ENCODE measurements around the gene CAMKK2.
"Not testable (repeated sequence)": the region's sequence is repeated elsewhere in the genome, so short reads cannot be mapped to it uniquely, and the experiment has no call there.

Gene CAMKK2

DNA sequence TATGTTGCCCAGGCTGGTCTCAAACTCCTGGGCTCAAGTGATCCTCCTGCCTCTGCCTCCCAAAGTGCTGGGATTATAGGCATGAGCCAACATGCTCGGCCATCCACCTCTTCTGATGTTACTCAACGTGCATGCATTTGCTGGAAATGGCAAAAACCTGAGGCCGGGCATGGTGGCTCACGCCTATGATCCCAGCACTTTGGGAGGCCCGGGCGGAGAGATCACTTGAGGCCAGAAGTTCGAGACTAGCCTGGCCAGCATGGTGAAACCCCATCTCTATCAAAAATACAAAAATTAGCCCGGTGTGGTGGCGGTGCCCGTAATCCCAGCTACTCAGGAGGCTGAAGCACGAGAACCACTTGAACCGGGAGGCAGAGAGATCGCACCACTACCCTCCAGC lies 1.9 kb upstream of the CAMKK2 start:
- DNase-seq (ENCODE audit: low read depth in 2 of 2), result not testable (repeated sequence)

GRCh38 chr12:121297435-121297991 lies 1.0 kb upstream of the CAMKK2 start:
- peak; percentile 28 to 51 for DNase-seq (ENCODE audit: low read depth in 2 of 2)

DNA sequence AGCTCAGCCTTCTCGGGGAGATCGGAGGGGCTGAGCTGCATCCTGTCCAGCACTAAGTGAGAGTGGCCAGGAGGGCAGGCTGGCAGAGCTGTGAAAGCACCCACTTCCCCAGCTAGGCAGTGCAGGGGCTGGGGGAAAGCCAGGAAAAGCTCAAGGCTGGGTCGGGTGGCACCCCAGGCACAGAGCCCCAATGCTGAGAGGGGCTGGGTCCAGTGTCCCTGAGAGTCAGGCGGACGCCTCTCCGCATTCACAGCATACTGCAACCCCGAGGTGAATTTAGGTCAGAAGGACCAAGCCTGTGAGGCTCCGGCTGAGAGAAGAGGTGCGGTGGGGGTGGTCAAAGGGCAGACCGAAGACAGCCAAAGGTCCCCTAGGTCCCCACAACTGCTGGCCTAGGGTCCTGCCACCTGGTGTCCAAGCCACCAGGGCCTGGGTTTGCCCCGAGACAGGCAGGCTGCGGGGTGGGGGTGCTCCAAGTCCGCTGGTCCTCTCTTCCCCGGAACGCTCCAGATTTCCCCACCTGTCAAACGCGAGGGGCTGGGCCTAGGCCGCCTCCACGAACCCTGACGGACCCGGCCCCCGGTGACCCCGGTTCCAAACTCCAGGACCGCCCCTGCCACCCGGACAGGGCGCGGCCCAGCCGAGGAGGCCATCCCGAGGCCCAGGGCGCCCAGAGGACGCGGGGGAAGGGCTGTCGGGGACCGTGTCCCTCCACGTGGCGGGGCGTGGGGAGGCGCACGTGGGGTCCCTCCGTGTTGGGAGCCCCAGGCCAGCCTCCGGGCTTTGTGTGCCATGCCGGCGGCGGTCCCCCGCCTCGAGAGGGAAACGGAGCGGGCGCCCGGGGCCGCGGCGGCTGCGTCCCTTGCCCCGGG lies 527 bp downstream of the CAMKK2 start:
- DNase-seq (ENCODE audit: low read depth in 2 of 2), result peak in 1 of 2 donors; percentile 16

- no peak for DNase-seq (ENCODE audit: low read depth in 2 of 2)
Observed at GRCh38 chr12:121295116-121295745, 1.3 kb downstream of the CAMKK2 start.

- no peak for DNase-seq (ENCODE audit: low read depth in 2 of 2)
Observed at GRCh38 chr12:121294151-121294889, 2.2 kb downstream of the CAMKK2 start.

DNA sequence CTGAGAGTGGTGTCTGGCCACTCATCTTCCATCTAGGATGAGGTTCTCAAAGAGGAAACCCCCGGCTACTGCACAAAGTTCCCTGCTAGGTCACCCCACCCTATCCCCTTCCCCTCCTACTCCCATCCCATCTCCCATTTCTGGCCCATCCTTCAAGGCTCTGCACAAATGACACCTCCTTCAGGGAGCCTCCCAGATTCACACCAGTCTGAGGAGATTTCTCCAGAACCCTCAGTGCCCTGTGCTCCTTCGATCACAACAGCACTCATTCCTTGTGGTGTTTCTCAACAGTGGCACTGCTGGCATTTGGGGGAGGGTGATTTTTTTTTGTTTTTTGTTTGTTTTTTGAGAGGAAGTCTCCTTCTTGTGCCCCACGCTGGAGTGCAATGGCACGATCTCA lies 2.9 kb downstream of the CAMKK2 start:
- DNase-seq (ENCODE audit: low read depth in 2 of 2), result no peak

- DNase-seq (ENCODE audit: low read depth in 2 of 2), result no peak
Observed at GRCh38 chr12:121290410-121290809, 6.1 kb downstream of the CAMKK2 start.

GRCh38 chr12:121289962-121290361 lies 6.5 kb downstream of the CAMKK2 start:
- no peak for DNase-seq (ENCODE audit: low read depth in 2 of 2)

DNA sequence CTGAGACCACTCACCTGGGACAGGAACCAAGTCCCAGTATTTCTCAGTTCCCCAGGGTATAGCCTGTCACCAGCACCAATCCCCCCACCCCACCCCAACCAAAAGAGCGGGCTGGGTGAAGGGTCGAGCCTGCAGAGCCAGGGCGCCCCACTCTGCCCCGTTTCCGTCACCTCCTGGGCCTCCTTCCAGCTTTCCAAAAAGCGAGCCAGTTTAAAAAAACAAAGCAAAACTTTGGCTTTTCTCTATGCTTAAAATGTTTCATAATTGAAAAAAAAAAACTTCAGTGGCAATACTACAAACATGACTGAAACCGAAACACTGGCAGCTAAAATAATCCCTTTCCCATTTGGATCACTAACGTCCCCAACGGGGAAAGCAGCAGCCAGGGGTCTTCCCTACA lies 7.5 kb downstream of the CAMKK2 start:
- DNase-seq (ENCODE audit: low read depth in 2 of 2), result no peak

GRCh38 chr12:121288158-121288845 lies 8.2 kb downstream of the CAMKK2 start:
- DNase-seq (ENCODE audit: low read depth in 2 of 2), result no peak

DNA sequence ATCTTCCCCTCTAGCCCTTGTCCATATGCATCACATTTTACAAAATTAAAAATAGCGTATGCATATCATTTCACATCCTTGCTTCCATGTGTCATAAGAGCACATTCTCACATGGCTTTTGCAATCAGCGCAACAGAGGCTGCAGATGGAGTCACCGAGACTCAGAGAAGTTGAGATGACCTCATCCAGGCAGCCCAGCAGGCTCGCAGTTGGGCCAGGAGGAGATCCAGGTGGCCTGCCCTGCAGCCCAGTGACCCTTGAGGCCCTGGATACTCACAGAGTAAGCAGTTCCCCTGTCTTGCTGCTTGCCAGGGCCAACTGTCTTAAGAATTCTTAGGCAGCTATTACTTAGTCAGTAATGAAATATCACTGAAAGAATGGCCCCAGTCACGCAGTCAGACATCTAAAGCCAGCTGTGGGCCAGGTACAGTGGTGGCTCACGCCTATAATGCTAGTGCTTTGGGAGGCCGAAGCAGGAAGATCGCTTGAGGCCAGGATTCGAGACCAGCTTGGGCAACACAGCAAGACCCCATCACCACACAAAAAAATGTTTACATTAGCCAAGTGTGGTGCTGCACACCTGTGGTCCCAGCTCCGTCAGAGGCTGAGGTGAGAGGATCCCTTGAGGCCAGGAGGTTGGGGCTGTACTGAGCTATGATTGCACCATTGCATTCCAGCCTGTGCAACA lies 9.1 kb downstream of the CAMKK2 start:
- DNase-seq (ENCODE audit: low read depth in 2 of 2), result no peak

DNA sequence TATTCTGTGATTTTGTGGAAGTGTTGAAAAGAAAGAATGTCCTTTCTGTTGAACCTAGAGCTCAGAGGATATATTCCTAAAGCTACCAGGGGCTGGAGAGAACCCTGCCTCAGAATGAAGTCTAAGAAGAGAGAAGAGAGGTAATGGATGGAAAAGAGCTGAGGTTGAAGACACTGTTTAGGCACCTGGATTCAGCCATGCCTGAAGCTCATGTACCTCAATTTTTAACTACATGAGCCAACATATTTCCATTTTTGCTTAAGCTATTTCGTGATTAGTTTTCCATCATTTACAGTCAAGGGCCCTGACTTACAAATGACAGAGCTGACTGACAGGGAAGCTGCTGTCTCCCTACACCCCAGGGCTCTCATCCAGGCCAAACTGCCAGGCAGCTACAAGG lies 10.7 kb downstream of the CAMKK2 start:
- DNase-seq (ENCODE audit: low read depth in 2 of 2), result no peak

GRCh38 chr12:121284551-121285390 lies 11.7 kb downstream of the CAMKK2 start:
- no peak for DNase-seq (ENCODE audit: low read depth in 2 of 2)

GRCh38 chr12:121283841-121284240 lies 12.7 kb downstream of the CAMKK2 start:
- no peak for DNase-seq (ENCODE audit: low read depth in 2 of 2)

DNA sequence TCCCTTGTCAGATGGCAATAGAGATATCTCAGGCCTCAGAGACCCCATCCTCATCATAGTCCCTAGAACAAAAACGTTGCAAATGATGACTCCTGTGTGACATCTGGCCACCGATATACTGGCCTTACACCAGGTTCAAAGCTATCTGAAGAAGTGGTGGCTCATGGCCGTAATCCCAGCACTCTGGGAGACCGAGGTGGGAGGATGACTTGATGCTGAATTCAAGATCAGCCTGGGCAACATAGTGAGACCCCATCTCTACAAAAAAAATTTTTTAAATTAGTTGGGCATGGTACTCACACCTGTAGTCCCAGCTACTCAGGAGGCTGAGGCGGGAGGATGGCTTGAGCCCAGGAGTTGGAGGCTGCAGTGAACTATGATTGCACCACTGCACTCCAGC lies 13.1 kb downstream of the CAMKK2 start:
- no peak for DNase-seq (ENCODE audit: low read depth in 2 of 2)

DNA sequence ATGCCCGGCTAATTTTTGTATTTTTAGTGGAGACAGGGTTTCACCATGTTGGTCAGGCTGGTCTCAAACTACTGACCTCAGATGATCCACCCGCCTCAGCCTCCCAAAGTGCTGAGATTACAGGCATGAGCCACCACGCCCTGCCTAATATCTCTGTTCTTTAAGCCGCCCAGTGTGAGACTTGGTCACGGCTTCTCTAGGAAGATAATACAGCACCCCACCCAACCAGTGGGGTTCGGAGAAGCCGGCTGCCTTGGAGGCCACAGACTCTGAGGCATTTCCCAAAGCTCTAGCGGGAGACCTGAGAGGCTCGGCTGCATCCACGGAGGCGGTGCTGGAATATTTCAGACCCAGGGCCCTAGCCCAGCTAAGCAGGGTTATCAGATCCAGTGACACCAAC lies 13.6 kb downstream of the CAMKK2 start:
- DNase-seq (ENCODE audit: low read depth in 2 of 2), result not testable (repeated sequence)

GRCh38 chr12:121282072-121282742 lies 14.3 kb downstream of the CAMKK2 start:
- DNase-seq (ENCODE audit: low read depth in 2 of 2), result no peak

- DNase-seq (ENCODE audit: low read depth in 2 of 2), result not testable (repeated sequence)
Observed at GRCh38 chr12:121281116-121281515, 15.4 kb downstream of the CAMKK2 start.

GRCh38 chr12:121280531-121280930 lies 16.0 kb downstream of the CAMKK2 start:
- not testable (repeated sequence) for DNase-seq (ENCODE audit: low read depth in 2 of 2)
